Fibroblast of villous mesenchyme (primary cell): Measurements from ENCODE around the gene CEACAM7. TPM values are rescaled to one million over a fixed set of nuclear protein-coding genes. Genes with fewer than 3 reads are reported as not detected.

Source experiments
- small RNA-seq: library from RNA; depleted of rRNA; stranded (forward); fragments of <200 nt; gene quantifications from one replicate; pipeline ENCODE3, GENCODE V24; 2012
- total RNA-seq: library from RNA; depleted of rRNA; stranded (reverse); fragments of >200 nt; gene quantifications from 2 replicates; pipeline ENCODE4 v1.2.3, GENCODE V29; 2012

CEACAM7 gene
- total RNA-seq, 1 donor, result not detected

Small RNA genes lying within 50 kb of the gene (small RNA-seq; reads per million reads assigned to genes)
- gene AC243960.4, result not detected

Other genes with a start within 250 kb of the CEACAM7 start
- gene DMAC2, start 248.4 kb downstream of the CEACAM7 start, total RNA-seq, result 39.3 and 43.2 TPM in 2 replicates
- not detected in 2 replicates for gene ERICH4, start 245.1 kb downstream of the CEACAM7 start, total RNA-seq
- not detected in 2 replicates for gene CEACAM21, start 112.1 kb downstream of the CEACAM7 start, total RNA-seq
- not detected in 2 replicates for gene CEACAM4, start 61.2 kb downstream of the CEACAM7 start, total RNA-seq
- not detected in 2 replicates for gene CEACAM5, start 20.4 kb upstream of the CEACAM7 start, total RNA-seq
- not detected in 2 replicates for gene CEACAM6, start 67.3 kb upstream of the CEACAM7 start, total RNA-seq
- gene CEACAM3, start 108.3 kb upstream of the CEACAM7 start, total RNA-seq, result not detected in 2 replicates
- gene LYPD4, start 156.4 kb upstream of the CEACAM7 start, total RNA-seq, result not detected in 2 replicates
- not detected in 2 replicates for gene DMRTC2, start 156.8 kb upstream of the CEACAM7 start, total RNA-seq
- 600 and 662 TPM in 2 replicates for gene RPS19, start 172.0 kb upstream of the CEACAM7 start, total RNA-seq
- gene CD79A, start 189.0 kb upstream of the CEACAM7 start, total RNA-seq, result not detected in 2 replicates
- gene ARHGEF1, start 194.9 kb upstream of the CEACAM7 start, total RNA-seq, result 35.0 and 38.3 TPM in 2 replicates
- under 0.01 TPM in 1 of 2 replicates, not detected in the other for gene ERFL, start 240.2 kb upstream of the CEACAM7 start, total RNA-seq